Activated T-helper 2 cell treated with anti-CD3 and anti-CD28 coated beads, Interferon-gamma antibody, Interleukin-2, Interleukin-4, amounts not matched to agents 10 μg/mL and 5 μg/mL and 100 μg/mL, durations not matched to agents 14 hours and 24 hours and 36 hours (primary cell): ENCODE results near the gene RNF157. TPM values are rescaled to one million over a fixed set of nuclear protein-coding genes. Genes with fewer than 3 reads are reported as not detected.
"Not testable (repeated sequence)": the region's sequence is repeated elsewhere in the genome, so short reads cannot be mapped to it uniquely, and the experiment has no call there.

Experiments used
- DNase-seq: peaks from one replicate; pipeline ENCODE4 v3.0.0; 2021; ENCODE audit warnings: low spot score
- H3K27ac Mint-ChIP-seq: one replicate; pipeline ENCODE4 v1.8.0; 2021; ENCODE audit warnings: mixed read lengths
- H3K27me3 Mint-ChIP-seq: one replicate; pipeline ENCODE4 v1.8.0; 2021; ENCODE audit warnings: low read depth, mixed read lengths
- H3K36me3 Mint-ChIP-seq: one replicate; pipeline ENCODE4 v1.8.0; 2021; ENCODE audit warnings: low read depth, mixed read lengths
- H3K4me1 Mint-ChIP-seq: one replicate; pipeline ENCODE4 v1.8.0; 2021; ENCODE audit warnings: low read depth, mixed read lengths
- H3K4me3 Mint-ChIP-seq: one replicate; pipeline ENCODE4 v1.8.0; 2021; ENCODE audit warnings: low read depth, mild to moderate bottlenecking, moderate library complexity, mixed read lengths
- H3K9me3 Mint-ChIP-seq: one replicate; pipeline ENCODE4 v1.8.0; 2021; ENCODE audit warnings: mixed read lengths
- intact Hi-C: fragments of 100-400 bp; cut with micrococcal nuclease; formaldehyde crosslinking; loops from one replicate; pipeline ENCODE4 v1.15.1; 2023
- total RNA-seq: library from RNA; stranded (reverse); gene quantifications from 2 replicates; pipeline ENCODE4 v1.2.3, GENCODE V29; 2022

The RNF157 gene
- total RNA-seq, 1 donor from 2014 or later = 34.3 TPM

- Mint-ChIP-seq H3K4me1 (peaks cover 19% of the 10 kb centered on the region), H3K36me3 (peaks cover 34% of the 10 kb centered on the region)
- intact Hi-C loops, H3K9me3 Mint-ChIP-seq, DNase-seq, H3K4me3 Mint-ChIP-seq, H3K27ac Mint-ChIP-seq, H3K27me3 Mint-ChIP-seq: not testable (repeated sequence)
These were observed 14.8 kb downstream of the RNF157 start for GRCh38 chr17:76225373-76226086.

- Mint-ChIP-seq H3K27me3 (no peaks in the 10 kb centered on the region), H3K9me3 (no peaks in the 10 kb centered on the region), H3K36me3 (peaks cover 22% of the 10 kb centered on the region), H3K27ac (no peak overlapping the region), H3K4me3 (no peak overlapping the region), H3K4me1 (peaks cover 21% of the 10 kb centered on the region)
- no peak for DNase-seq
- intact Hi-C loops = no loop called here
These were observed 16.5 kb downstream of the RNF157 start for GRCh38 chr17:76223802-76224201.

GRCh38 chr17:76219670-76220383, 20.5 kb downstream of the RNF157 start:
- peaks cover 26% of the 10 kb centered on the region for H3K4me1 Mint-ChIP-seq
- intact Hi-C loops = no loop called here
- no peaks in the 10 kb centered on the region for H3K27me3 Mint-ChIP-seq
- H3K9me3 Mint-ChIP-seq = no peaks in the 10 kb centered on the region
- H3K36me3 Mint-ChIP-seq = peaks cover 20% of the 10 kb centered on the region
- H3K27ac Mint-ChIP-seq = peak overlapping the region; percentile 6
- no peak for DNase-seq
- H3K4me3 Mint-ChIP-seq = no peak overlapping the region

- intact Hi-C loops = no loop called here
- DNase-seq = no peak
- Mint-ChIP-seq H3K4me3 (no peak overlapping the region), H3K27me3 (no peaks in the 10 kb centered on the region), H3K9me3 (no peaks in the 10 kb centered on the region), H3K27ac (no peak overlapping the region), H3K36me3 (peaks cover 28% of the 10 kb centered on the region), H3K4me1 (peaks cover 31% of the 10 kb centered on the region)
These were observed 23.2 kb downstream of the RNF157 start for GRCh38 chr17:76217081-76217480.

- intact Hi-C loops = no loop called here
- Mint-ChIP-seq H3K27me3 (no peaks in the 10 kb centered on the region), H3K4me1 (peaks cover 30% of the 10 kb centered on the region), H3K9me3 (no peaks in the 10 kb centered on the region), H3K4me3 (no peak overlapping the region), H3K27ac (no peak overlapping the region), H3K36me3 (peaks cover 47% of the 10 kb centered on the region)
- no peak for DNase-seq
These were observed 26.8 kb downstream of the RNF157 start for GRCh38 chr17:76213491-76213890.

- H3K9me3 Mint-ChIP-seq = no peaks in the 10 kb centered on the region
- no peak overlapping the region for H3K27ac Mint-ChIP-seq
- peaks cover 28% of the 10 kb centered on the region for H3K4me1 Mint-ChIP-seq
- DNase-seq = no peak
- intact Hi-C loops = no loop called here
- H3K4me3 Mint-ChIP-seq = no peak overlapping the region
- peaks cover 53% of the 10 kb centered on the region for H3K36me3 Mint-ChIP-seq
- H3K27me3 Mint-ChIP-seq = no peaks in the 10 kb centered on the region
These were observed 32.2 kb downstream of the RNF157 start for GRCh38 chr17:76208120-76208519.

GRCh38 chr17:76207275-76208059, 32.8 kb downstream of the RNF157 start:
- Mint-ChIP-seq H3K36me3 (peaks cover 54% of the 10 kb centered on the region), H3K27me3 (no peaks in the 10 kb centered on the region), H3K4me1 (peaks cover 29% of the 10 kb centered on the region), H3K9me3 (no peaks in the 10 kb centered on the region), H3K4me3 (no peak overlapping the region), H3K27ac (peak overlapping the region; percentile 6)
- intact Hi-C loops = no loop called here
- no peak for DNase-seq

- H3K27me3 Mint-ChIP-seq, H3K27ac Mint-ChIP-seq, H3K4me3 Mint-ChIP-seq, H3K9me3 Mint-ChIP-seq, intact Hi-C loops, DNase-seq: not testable (repeated sequence)
- H3K36me3 Mint-ChIP-seq = peaks cover 45% of the 10 kb centered on the region
- H3K4me1 Mint-ChIP-seq = peaks cover 27% of the 10 kb centered on the region
These were observed 34.6 kb downstream of the RNF157 start for GRCh38 chr17:76205542-76206144.

GRCh38 chr17:76204277-76204676, 36.0 kb downstream of the RNF157 start:
- intact Hi-C loops = no loop called here
- Mint-ChIP-seq H3K27ac (no peak overlapping the region), H3K4me3 (no peak overlapping the region), H3K9me3 (no peaks in the 10 kb centered on the region), H3K4me1 (peaks cover 33% of the 10 kb centered on the region), H3K27me3 (no peaks in the 10 kb centered on the region), H3K36me3 (peaks cover 47% of the 10 kb centered on the region)
- no peak for DNase-seq

GRCh38 chr17:76200354-76200753, 39.9 kb downstream of the RNF157 start:
- peaks cover 36% of the 10 kb centered on the region for H3K4me1 Mint-ChIP-seq
- H3K27ac Mint-ChIP-seq = peak overlapping the region; percentile 81
- intact Hi-C loops = no loop called here
- DNase-seq = no peak
- H3K27me3 Mint-ChIP-seq = no peaks in the 10 kb centered on the region
- peaks cover 50% of the 10 kb centered on the region for H3K36me3 Mint-ChIP-seq
- H3K4me3 Mint-ChIP-seq = no peak overlapping the region
- no peaks in the 10 kb centered on the region for H3K9me3 Mint-ChIP-seq

GRCh38 chr17:76199469-76199868, 40.8 kb downstream of the RNF157 start:
- Mint-ChIP-seq H3K27ac (peak overlapping the region; percentile 90), H3K36me3 (peaks cover 57% of the 10 kb centered on the region), H3K4me3 (peak overlapping the region; percentile 43), H3K4me1 (peaks cover 41% of the 10 kb centered on the region), H3K9me3 (no peaks in the 10 kb centered on the region), H3K27me3 (no peaks in the 10 kb centered on the region)
- peak; percentile 40 for DNase-seq
- intact Hi-C loops = no loop called here

- DNase-seq = no peak
- intact Hi-C loops = no loop called here
- Mint-ChIP-seq H3K9me3 (no peaks in the 10 kb centered on the region), H3K27ac (peak overlapping the region; percentile 90), H3K36me3 (peaks cover 55% of the 10 kb centered on the region), H3K4me1 (peaks cover 49% of the 10 kb centered on the region), H3K4me3 (no peak overlapping the region), H3K27me3 (no peaks in the 10 kb centered on the region)
These were observed 41.6 kb downstream of the RNF157 start for GRCh38 chr17:76198702-76199101.
